Activated T-cell treated with anti-CD3 and anti-CD28 coated beads for 24 hours (primary cell): Measurements from ENCODE around the gene MOSPD3.
"Not testable (repeated sequence)": the region's sequence is repeated elsewhere in the genome, so short reads cannot be mapped to it uniquely, and the experiment has no call there.

Experiments used
- DNase-seq: peaks from one replicate; pipeline ENCODE4 v3.0.0-alpha.2; 2020; ENCODE audit warnings: low read depth

Gene MOSPD3

DNA sequence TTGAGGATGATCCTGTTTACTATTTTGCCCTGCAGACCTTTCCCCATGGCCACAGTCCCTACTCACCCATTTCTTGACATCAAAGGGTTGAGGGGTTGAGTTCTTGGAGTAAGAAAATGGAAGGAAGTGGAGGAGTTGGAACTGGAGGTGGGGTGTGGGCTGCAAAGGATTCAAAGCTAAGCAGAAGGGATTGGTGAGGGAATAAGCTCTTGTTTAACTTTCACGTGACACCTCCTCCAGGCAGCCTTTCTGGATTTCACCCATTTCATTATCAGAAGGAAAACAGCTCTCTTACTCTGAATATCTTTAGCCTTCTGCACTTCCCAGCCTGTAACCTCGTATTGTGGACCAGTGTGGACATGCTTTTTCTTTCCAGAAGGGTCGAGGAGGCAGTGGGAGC lies 13.7 kb downstream of the MOSPD3 start:
- no peak for DNase-seq

DNA sequence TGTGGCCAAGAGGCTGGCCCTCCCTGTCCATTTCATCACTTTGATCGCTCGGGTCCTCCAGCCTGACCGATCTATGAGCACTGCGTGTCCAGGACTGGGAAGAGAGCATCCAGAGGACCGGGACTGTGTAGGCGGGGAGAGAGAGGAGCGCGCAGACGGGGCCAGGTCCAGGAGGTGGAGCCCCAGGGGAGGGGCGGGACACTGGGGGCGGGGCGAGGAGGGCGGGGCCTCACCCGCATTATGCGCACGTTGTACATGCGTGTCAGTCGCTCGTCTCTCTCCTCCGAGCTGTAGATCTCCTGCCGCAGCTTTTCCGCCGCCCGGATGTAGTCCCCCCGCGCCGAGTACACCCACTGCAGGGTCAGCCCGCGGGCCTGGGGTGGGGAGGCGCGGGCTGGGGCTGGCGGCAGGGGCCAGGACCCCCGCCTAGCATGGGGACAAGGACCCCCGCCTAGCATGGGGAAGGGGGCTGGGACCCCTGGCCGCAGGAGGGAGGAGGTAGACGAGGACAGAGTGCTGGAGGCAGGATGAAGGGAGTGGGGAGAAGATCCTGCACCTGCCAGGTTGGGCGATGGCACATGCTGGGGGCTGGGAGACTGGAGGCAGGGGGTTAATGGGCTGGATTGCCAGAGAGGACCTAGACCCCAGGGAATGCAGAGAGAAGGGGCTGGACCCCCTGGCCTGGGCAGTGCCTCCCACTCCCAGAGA lies 14.3 kb downstream of the MOSPD3 start:
- DNase-seq, result peak; percentile 87

GRCh38 chr7:100627238-100627549 lies 14.9 kb downstream of the MOSPD3 start:
- no peak for DNase-seq

DNA sequence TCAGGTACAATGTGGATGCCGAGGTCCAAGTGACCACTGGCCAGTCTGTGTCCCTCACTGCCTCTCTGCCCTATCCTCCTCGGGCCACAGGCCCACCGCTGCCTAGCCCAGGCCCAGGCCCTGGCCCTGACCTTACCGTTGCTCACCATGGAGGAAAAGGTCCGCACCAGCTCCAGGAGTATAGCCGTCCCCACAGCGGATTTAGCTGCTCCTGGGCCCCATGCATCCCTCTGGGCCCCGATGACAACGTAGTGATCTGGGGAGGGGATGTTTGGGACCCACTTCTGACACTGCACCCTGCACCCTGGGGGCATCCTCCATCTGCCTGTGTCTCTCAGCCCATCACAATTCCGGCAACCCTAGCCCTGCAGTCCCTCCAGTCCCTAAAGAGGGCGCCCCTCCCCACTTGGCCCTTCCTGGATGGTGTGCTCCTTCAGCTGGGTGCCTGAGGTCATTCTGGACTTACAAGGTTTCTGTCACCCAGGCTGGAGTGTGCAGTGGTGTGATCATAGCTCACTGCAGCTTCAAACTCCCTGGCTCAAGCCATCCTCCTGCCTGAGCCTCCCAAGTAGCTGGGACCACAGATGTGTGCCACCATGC lies 16.9 kb downstream of the MOSPD3 start:
- no peak for DNase-seq

- DNase-seq, result no peak
These were observed 17.7 kb downstream of the MOSPD3 start for GRCh38 chr7:100630066-100630465.

- DNase-seq, result peak; percentile 55
These were observed 20.8 kb downstream of the MOSPD3 start for GRCh38 chr7:100632951-100633717.

DNA sequence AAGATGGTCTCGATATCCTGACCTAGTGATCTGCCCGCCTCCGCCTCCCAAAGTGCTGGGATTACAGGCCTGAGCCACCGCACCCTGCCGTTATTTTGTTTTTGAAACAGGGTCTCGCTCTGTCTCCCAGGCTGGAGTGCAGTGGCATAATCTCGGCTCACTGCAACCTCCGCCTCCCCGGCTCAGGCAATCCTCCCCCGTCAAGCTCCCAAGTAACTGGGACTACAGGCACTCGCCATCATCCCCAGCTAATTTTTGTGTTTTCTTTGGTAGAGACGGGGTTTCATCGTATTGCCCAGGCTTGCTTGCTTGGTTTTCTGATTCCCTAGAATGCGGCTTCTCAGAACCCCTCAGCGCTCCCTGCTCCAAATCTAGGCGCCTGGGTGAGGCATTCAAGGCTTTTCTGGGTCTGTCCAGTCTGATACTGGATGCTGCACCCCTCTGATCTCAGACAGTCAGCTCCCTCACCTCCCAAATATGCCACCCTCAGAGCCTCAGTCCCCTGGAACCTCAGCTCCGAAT lies 27.7 kb downstream of the MOSPD3 start:
- DNase-seq, result no peak

GRCh38 chr7:100640517-100641440 lies 28.4 kb downstream of the MOSPD3 start:
- DNase-seq, result no peak

DNA sequence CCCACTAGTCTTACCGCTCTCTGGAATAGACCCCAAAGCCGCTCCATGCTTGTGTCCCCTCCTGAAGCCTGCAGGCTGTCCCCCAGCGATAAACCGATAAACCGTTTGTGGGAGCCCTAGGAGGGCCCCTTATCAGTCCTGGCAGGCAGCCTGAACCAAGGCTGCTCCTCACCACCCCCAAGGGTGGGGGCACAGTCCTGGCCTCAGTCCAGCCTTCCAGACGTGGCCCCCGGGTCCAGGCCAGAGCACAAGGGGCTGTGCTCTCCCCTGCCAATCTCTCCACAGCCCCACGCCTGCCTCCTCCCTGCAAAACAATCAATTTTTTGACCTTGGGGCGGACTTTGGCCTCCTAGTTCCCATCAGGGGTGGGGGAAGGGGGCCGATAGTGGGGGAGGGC lies 29.1 kb downstream of the MOSPD3 start, which contains the start of gene TFR2:
Gene TFR2, minus strand, starts transcription at position 90 of the 397 bp plus-strand sequence. Its CDS starts 43 bp downstream, at position 47.
- DNase-seq, result no peak

- no peak for DNase-seq
These were observed 29.7 kb downstream of the MOSPD3 start for GRCh38 chr7:100641860-100642533.

GRCh38 chr7:100642534-100642907 lies 30.2 kb downstream of the MOSPD3 start:
- DNase-seq, result no peak

DNA sequence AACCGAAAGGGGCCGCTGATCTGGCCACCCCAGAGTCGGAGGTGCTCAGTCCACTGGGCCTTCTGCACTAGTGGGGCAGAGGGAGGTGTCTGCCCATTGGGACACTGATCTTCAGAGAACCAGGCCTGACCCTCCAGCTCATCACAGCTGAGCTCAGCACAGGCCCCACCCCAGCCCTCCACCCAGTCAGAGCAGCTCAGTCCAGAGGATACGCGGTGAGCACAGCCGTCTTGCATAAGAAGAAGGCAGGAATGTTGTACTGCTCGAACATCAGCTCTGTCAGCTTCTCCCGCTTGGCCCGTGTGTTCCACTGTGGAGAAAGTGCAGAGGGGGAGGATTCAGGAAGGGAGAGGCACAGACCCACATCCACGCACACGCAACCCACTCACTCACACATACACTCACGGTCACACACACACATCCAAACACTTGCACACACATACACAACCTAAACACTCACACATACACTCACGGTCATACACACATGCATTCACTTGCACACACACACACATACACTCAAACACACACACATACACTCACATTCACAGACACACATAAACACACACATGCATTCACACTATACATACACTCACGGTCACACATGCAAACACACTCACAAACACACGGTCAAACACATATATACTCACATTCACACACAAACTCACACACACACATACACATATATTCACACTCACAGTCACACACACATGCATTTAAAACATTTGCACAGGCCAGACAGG lies 37.7 kb downstream of the MOSPD3 start:
- DNase-seq, result no peak

- DNase-seq, result no peak
These were observed 42.8 kb downstream of the MOSPD3 start for GRCh38 chr7:100654908-100655831.

DNA sequence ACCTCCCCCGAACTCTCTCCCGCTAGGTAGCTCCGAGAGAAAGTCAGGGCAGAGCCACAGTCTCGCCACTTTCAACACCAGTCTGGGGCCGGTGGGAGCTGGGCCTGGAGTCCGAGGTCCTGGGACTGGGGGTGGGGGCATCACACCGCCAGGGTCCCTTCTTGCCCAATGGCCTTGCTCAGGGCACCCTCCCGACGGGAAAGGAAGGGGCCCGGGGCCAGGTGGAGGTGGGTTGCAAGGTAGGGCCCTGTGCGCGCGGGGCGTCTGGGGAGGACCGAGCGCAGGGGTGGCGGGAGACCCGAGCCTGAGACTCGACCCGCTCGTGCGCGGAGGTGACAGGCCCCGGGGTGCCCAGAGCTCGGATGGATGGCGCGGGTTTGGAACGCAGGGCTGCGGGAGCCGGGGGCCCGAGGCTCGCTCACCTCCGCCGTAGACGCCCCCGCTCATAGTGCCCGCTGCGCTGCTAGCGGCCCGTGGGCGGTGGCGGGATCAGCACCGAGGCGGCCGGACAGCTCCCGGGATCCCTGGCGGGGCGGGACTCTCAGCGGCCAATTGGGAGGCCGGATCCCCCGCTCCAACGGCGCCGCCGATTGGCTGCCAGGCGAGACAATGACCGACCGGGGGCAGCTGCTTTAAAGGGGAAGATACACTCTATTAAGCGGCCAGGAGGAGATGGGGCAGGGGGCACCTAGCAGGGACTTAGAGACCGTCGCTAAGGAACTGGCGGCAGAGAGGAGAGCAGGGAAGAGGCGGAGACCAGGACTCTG lies 43.8 kb downstream of the MOSPD3 start, which contains the start of gene ACTL6B:
Gene ACTL6B, minus strand, starts transcription at position 541 of the 767 bp plus-strand sequence. Its CDS starts 94 bp downstream, at position 447.
- DNase-seq, result peak; percentile 43

DNA sequence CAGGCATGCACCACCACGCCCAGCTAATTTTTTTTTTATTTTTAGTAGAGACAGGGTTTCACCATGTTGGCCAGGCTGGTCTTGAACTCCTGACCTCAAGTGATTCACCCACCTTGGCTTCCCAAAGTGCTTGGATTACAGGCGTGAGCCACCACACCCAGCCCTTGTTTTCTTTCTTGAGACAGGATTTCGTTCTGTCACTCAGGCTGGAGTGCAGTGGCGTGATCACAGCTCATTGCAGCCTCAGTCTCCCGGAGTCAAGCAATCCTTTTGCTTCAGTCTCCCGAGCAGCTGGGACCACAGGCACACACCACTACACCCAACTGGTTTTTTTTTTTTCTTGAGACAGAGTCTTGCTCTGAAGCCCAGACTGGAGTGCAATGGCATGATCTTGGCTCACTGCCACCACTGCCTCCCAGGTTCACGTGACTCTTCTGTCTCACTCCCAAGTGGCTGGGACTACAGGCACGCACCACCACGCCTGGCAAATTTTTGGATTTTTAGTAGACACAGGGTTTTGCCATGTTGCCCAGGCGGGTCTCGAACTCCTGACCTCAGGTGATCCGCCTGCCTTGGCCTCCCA lies 49.9 kb downstream of the MOSPD3 start:
- not testable (repeated sequence) for DNase-seq
